Panc1 (cell line): ENCODE data around the gene LANCL2.

Experiments used
- POLR2AphosphoS5 ChIP-seq: IDR thresholded peaks from 2 replicates; pipeline ENCODE4 v1.6.1; 2012; ENCODE audit warnings: mild to moderate bottlenecking, low read depth, low read length, moderate library complexity
- REST ChIP-seq, 2 experiments: IDR thresholded peaks; 2 replicates each; pipeline ENCODE4 v1.6.1; 2011 to 2012; ENCODE audit warnings: low read depth in 2 of 2, control low read depth in 1 of 2, low read length in 1 of 2, mild to moderate bottlenecking in 1 of 2, moderate library complexity in 1 of 2; ENCODE audit not compliant: insufficient read depth in 1 of 2
- SIN3A ChIP-seq: IDR thresholded peaks from 2 replicates; pipeline ENCODE4 v1.6.1; 2012; ENCODE audit warnings: low read depth, mild to moderate bottlenecking, low read length, moderate library complexity, borderline replicate concordance; ENCODE audit not compliant: insufficient read depth
- TCF7L2 ChIP-seq: IDR thresholded peaks from 2 replicates; pipeline ENCODE4 v1.6.1; 2011; ENCODE audit warnings: mild to moderate bottlenecking, low read depth, low read length, inconsistent platforms
- TF ChIP-seq, protein P1 (sequence below): fragments of 450-650 bp; IDR thresholded peaks from 2 replicates; pipeline ENCODE4 v1.5.1; 2017; ENCODE audit warnings: mild to moderate bottlenecking

GRCh38 chr7:55432939-55433784, 68.0 kb downstream of the LANCL2 start:
- TF ChIP-seq, protein P1, sequence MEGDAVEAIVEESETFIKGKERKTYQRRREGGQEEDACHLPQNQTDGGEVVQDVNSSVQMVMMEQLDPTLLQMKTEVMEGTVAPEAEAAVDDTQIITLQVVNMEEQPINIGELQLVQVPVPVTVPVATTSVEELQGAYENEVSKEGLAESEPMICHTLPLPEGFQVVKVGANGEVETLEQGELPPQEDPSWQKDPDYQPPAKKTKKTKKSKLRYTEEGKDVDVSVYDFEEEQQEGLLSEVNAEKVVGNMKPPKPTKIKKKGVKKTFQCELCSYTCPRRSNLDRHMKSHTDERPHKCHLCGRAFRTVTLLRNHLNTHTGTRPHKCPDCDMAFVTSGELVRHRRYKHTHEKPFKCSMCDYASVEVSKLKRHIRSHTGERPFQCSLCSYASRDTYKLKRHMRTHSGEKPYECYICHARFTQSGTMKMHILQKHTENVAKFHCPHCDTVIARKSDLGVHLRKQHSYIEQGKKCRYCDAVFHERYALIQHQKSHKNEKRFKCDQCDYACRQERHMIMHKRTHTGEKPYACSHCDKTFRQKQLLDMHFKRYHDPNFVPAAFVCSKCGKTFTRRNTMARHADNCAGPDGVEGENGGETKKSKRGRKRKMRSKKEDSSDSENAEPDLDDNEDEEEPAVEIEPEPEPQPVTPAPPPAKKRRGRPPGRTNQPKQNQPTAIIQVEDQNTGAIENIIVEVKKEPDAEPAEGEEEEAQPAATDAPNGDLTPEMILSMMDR, result peak; percentile 76; the same call in 1 of the 2 replicates
- TF ChIP-seq POLR2AphosphoS5 (no peak), TCF7L2 (no peak), REST (IDR thresholded peaks at IDR 0.05; ENCODE audit: insufficient read depth in 1 of 2, low read depth in 2 of 2, low read length in 1 of 2) (no peak), SIN3A (no peak)
